GM12872 (cell line): ENCODE results near the gene CD48.

ENCODE experiments used
- TF ChIP-seq, protein P1 (sequence below): IDR thresholded peaks from 3 replicates; pipeline ENCODE4 v1.5.1; 2011; ENCODE audit warnings: low read depth, mild to moderate bottlenecking, low read length, moderate library complexity; ENCODE audit not compliant: insufficient read depth

Gene CD48

DNA sequence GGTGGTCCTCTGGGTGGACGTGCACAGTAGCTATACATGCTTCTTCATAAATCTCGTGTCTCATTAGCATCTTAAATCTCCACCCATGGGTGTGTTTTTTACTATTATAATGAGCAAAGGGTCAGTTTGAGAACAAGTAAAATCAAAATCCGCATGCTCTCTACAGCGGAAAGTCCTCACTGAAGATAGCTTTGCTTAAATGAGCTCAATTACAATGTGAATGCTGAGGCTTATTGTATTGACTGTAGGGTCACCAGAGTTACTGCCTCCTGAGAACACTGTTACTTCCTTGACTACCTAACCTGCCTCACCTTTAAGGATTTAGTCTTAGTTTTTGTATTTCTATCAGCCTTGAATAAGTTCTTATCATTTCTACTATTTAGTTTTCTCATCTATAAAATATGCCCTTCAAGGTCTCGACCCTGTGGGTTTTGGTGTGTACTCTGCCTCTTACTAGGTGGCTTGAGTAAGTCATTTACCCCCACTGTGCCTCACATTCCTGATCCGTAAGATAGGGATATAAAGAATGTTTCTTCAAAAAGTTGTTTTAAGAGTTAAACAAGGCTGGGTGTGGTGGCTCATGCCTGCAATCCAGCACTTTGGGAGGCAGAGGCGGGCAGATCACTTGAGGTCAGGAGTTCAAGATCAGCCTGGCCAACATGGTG lies 35.3 kb upstream of the CD48 start:
- TF ChIP-seq, protein P1, sequence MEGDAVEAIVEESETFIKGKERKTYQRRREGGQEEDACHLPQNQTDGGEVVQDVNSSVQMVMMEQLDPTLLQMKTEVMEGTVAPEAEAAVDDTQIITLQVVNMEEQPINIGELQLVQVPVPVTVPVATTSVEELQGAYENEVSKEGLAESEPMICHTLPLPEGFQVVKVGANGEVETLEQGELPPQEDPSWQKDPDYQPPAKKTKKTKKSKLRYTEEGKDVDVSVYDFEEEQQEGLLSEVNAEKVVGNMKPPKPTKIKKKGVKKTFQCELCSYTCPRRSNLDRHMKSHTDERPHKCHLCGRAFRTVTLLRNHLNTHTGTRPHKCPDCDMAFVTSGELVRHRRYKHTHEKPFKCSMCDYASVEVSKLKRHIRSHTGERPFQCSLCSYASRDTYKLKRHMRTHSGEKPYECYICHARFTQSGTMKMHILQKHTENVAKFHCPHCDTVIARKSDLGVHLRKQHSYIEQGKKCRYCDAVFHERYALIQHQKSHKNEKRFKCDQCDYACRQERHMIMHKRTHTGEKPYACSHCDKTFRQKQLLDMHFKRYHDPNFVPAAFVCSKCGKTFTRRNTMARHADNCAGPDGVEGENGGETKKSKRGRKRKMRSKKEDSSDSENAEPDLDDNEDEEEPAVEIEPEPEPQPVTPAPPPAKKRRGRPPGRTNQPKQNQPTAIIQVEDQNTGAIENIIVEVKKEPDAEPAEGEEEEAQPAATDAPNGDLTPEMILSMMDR = no peak

DNA sequence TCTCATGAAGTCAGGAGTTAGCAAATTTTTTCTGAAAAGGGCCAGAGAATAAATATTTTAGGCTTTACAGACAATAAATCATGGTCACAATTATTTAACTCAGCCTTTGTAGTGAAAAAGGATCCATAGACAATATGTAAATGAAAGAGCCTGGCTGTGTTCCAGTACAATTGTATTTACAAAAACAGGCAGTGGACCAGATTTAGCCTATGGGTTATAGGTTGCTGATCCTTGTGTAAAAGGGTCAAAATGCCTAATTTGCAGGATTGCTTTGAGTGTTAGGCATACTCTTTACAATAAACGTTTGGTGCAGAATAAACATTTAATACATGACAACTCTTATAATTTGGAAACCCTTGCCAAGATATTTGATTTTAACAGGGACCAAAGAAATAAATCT lies 33.9 kb upstream of the CD48 start:
- TF ChIP-seq, protein P1 = no peak

DNA sequence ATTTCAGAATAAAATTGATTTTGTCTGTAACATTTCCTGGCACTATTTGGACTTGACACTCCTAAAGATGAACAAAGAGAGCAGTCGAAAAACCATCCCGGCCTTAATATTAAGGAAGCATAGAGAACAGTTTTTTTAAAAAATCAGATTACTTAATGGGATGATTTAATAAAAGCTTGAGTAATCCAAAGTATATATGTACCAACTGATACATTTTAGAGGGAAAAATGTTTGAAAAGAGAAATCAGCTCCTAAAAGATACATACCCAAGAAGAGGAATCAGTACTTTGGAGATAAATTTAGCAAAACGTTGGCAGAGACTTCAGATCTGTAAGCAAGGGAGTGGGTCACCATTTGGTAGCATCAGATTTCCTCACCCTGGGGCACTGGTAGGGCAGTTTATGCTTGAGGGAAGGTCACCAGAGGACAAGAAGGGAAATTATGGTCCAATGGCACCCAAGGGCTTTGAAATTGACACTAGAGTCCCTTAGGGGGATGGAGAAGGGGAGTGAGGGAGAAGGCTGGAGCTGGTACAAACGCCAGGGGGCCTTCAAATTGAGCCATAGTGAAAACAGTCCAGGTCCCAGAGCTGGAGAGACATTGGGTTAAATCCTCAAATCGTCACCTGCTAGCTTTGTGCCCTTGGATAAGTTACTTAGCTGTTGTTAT lies 33.4 kb upstream of the CD48 start:
- TF ChIP-seq, protein P1 = no peak

DNA sequence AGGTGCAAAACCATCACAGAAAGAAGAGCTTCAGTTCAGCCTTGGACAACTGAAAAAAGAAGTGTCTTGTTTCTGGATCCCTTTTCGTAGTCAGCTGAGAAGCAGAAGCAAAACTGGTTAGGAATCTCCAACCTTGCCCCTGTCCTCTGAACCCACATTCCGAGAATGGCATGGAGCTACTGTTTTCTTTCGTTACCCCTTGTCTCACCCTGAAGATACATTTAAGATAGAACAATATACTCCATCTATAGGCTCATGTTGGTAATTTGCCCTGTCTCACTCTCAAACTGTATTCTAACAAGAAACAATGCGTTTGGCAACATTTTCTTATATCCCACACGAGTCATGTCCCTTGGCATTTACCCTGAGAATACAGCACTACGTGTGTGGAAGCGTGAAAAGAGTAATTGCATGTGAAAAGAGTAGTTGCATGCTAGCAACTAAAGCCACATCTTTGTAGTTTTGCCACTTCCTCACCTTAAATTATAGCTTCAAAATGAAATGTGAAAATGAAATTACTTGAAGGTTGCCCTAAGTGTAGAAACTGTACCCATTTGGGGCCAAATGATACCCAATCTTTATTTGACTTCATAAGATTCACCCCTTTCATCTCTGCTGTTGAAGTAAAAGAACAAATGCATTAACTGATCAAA lies 32.7 kb upstream of the CD48 start:
- TF ChIP-seq, protein P1 = 0 out of 3 replicates have a peak, but pooled peaks have one; percentile 3

DNA sequence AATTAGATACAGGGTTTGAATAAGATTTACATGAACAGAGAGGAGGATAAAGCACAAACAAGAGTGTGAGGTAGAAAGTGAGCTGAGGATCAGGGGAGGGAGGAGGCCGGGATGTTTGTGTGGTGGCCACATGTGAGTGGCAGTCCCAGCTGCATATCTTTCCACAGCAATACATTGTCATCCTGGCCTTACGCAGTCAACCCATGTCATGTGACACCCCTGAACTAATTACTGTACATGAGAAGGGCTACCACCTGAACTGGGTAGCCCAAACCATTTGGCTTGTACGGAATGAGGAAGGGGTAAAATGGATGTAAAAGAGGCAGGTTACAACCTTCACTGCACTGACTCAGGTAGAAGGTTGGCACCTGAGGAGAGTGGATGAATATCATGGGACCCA lies 31.6 kb upstream of the CD48 start:
- TF ChIP-seq, protein P1 = no peak

DNA sequence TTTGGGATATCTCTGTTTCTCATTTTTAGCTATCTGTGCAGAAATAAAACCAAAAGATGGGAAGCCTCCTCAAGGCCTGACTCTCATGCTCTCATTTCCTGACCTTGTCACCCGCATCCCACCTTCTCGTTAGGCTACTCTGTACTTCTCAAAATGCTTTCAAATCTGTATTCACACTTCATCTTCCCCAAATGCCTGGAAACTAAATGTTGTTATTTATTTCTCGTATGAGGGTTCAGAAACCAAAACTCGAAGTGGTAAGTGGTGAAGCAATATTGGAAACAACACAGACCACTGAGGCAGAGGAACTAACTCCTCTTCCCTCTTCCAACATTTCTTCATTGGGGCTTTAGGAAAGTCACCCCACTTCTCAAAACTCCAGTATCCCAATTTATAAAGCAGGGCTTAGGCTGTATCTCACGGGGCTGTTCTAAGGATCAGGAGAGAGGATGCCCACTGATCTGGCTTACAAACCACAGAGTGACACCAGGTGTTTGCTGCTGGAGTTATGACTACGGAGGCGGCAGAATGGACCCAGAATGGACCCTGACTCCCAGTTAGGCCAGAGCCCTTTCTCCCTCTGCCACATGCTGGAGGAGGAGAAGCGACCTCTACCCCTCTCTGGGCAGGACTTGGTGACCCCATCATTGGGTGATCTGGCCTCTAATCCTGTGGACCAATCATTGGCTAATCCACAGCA lies 31.0 kb upstream of the CD48 start:
- TF ChIP-seq, protein P1 = no peak

DNA sequence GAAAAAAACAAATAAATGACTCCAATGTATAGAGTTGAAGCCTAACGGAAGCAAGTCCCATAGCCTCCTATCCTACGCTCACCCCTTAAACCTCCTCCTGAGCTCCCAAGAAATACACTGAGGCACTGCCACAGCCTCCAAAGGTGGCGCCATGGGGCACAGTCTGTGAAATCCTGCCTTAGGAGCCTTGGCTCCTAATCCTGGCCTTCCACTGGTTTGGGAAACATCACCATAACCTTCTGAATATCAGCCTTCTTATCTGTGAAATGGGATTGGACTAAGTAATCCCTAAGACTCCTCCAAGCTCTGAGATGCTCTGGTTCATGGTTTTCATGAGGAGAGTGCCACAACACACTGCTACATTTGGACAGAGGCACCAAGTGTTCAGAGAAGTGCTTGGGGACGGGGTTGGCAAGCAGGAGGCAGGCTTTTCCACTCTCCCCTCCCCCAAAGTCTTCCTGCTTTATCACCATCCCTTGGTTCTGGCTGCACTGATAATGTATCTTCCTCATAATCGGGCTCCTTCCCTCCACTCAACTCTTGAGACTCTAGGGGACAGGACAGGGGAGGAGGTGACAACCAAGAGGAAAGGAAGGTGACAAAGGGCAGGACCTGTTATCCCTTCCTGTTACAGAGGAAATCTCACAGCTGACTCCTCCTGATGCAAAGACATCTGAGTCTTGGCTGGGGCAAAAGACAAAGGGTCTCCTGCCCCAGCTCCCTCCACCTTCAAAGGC lies 30.2 kb upstream of the CD48 start:
- TF ChIP-seq, protein P1 = no peak
